ENCODE results near the gene CCDC93.

DNA sequence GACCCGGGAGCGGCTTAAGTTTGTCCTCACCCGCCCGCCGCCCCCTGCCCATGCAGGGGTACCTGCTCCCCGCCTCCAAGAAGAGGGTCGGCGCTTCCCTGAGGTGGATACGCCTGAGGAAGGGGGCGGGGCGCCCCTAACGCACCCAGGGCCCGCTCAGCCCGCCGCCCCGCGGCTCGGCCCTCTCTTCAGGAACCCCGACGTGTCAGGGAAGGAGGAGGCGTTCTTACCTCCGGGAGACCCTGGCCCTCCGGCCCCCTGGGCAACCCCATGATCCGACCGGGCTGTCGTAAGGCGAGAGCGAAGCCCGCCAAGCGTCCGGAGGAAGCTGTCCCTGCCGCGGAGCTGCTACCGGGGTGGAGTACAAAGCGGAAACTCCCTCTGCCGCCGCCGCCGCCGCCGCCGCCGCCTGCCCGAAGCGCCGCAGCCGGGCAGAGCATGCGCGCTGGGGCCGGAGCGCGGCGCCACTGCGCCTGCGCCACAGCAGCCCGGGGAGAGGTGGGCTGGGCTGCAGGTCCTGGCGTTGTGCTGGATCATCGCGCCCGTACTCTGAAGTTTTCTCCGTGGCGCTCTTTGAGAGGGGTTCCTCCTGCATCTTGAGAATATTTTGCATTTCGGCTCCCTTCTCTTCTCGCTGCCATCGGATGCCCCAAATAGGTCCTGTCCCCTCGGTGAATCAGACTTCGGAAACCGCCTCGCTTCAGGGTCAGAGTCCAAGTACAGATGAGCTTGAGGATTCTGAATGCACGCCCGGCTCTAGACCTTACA, at the start of gene CCDC93:
- TF ChIP-seq EZH2 (IDR thresholded peaks at IDR 0.05; ENCODE audit: insufficient read depth, poor library complexity, severe bottlenecking) (no peak), EZH2phosphoT487 (IDR thresholded peaks at IDR 0.05; ENCODE audit: insufficient read depth, low read depth) (no peak)
